Hepatocyte (in vitro differentiated cells): Measurements from ENCODE around the gene GPR37L1.

Source experiments
- EZH2 ChIP-seq: fragments of 200-600 bp; sonication (generic); IDR thresholded peaks from 2 replicates; pipeline ENCODE4 v1.6.1; 2016; ENCODE audit warnings: antibody characterized with exemption, mild to moderate bottlenecking, borderline replicate concordance
- EZH2phosphoT487 ChIP-seq: fragments of 200-600 bp; sonication (generic); IDR thresholded peaks from one replicate; pipeline ENCODE4 v1.6.1; 2018; ENCODE audit warnings: antibody characterized with exemption, mild to moderate bottlenecking, low read depth, moderate library complexity; ENCODE audit not compliant: unreplicated experiment, severe bottlenecking
- TF ChIP-seq, protein P1 (sequence below): fragments of 200-600 bp; sonication (generic); IDR thresholded peaks from 2 replicates; pipeline ENCODE4 v1.5.1; 2016; ENCODE audit warnings: antibody characterized with exemption, mild to moderate bottlenecking; ENCODE audit not compliant: poor library complexity

DNA sequence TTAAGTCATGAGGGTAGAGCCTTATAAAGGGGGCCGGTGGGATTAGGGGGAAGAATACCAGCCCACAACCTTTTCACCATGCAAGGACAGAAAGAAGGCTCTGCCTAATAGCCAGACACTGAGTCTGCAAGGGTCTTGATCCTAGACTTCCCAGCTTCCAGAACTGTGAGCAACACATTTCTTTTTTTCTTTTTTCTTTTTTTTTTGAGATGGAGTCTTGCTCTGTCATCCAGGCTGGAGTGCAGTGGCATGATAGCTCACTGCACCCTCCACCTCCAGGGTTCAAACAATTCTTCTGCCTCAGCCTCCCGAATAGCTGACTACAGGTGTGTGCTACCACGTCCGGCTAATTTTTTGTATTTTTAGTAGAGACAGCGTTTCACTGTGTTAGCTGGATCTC, 23.6 kb downstream of the GPR37L1 start:
- TF ChIP-seq, protein P1, sequence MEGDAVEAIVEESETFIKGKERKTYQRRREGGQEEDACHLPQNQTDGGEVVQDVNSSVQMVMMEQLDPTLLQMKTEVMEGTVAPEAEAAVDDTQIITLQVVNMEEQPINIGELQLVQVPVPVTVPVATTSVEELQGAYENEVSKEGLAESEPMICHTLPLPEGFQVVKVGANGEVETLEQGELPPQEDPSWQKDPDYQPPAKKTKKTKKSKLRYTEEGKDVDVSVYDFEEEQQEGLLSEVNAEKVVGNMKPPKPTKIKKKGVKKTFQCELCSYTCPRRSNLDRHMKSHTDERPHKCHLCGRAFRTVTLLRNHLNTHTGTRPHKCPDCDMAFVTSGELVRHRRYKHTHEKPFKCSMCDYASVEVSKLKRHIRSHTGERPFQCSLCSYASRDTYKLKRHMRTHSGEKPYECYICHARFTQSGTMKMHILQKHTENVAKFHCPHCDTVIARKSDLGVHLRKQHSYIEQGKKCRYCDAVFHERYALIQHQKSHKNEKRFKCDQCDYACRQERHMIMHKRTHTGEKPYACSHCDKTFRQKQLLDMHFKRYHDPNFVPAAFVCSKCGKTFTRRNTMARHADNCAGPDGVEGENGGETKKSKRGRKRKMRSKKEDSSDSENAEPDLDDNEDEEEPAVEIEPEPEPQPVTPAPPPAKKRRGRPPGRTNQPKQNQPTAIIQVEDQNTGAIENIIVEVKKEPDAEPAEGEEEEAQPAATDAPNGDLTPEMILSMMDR, result no peak
- TF ChIP-seq EZH2 (no peak), EZH2phosphoT487 (no peak)
